MM.1S (cell line): ENCODE data around the gene PHTF2.

Experiments
- CTCF ChIP-seq: fragments of 300-600 bp; sonication (generic); IDR thresholded peaks from 2 replicates; pipeline ENCODE4 v1.5.1; 2016; ENCODE audit warnings: antibody characterized with exemption, low read length, mixed read lengths
- EZH2 ChIP-seq: fragments of 300-600 bp; sonication (generic); optimal IDR thresholded peaks from 2 replicates; pipeline ENCODE3; 2017; ENCODE audit warnings: low read depth, mild to moderate bottlenecking, antibody characterized with exemption, low read length, mixed read lengths
- EZH2phosphoT487 ChIP-seq: fragments of 300-600 bp; sonication (generic); IDR thresholded peaks from 2 replicates; pipeline ENCODE4 v1.6.1; 2018; ENCODE audit warnings: antibody characterized with exemption, low read length

DNA sequence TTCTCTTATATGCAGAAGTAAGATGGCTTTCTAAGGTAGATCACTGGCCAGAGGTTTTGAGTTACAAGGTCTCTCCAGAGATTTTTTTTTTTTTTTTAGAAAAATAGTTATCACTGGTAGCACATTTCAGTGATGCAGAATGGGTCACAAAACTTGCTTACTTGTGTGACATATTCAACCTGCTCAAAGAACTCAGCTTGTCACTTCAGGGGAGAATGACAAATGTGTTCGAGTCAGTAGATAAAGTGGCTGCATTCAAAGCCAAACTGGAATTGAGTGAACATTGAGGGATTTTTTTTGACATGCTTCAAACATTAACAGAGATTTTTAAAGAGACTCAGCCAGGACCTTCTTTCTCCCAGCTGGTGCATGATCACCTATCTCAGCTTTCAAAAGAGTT is 33.4 kb downstream of the PHTF2 start:
- TF ChIP-seq EZH2 (no peak), CTCF (no peak), EZH2phosphoT487 (no peak)
